NCI-H187 treated with DMSO at 0.1 percent for 48 hours (cell line): Measurements from ENCODE around the gene FREM2.

Source experiments
- DNase-seq: peaks from one replicate; lab custom pipeline; 2025; lab: John Stamatoyannopoulos, UW

The FREM2 gene

GRCh38 chr13:38898481-38898880 is 211.6 kb downstream of the FREM2 start:
- DNase-seq = no peak

- DNase-seq = no peak
Measured at GRCh38 chr13:38899571-38899970, 212.7 kb downstream of the FREM2 start.

GRCh38 chr13:38900188-38900587 is 213.3 kb downstream of the FREM2 start:
- DNase-seq = no peak

GRCh38 chr13:38902551-38902950 is 215.7 kb downstream of the FREM2 start:
- DNase-seq = no peak

GRCh38 chr13:38905081-38905480 is 218.2 kb downstream of the FREM2 start:
- no peak for DNase-seq

- DNase-seq = no peak
Measured at GRCh38 chr13:38905861-38906260, 219.0 kb downstream of the FREM2 start.

DNA sequence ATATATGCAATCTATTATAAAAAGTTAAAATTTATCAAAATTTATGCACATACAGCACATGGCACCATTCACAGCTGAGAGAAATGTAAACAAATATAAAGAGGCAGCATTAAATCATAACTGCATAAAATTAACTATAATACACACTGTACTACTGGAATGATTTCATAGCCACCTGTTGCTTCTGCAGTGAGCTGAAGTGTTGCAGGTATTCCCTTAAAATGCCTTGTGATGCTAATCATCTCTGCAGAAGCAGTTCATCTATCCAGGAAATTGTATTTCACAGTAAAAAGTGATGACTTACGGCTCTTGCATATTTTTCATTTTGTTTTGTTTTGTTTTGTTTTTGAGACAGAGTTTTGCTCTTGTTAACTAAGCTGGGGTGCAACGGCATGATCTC is 221.7 kb downstream of the FREM2 start:
- no peak for DNase-seq

DNA sequence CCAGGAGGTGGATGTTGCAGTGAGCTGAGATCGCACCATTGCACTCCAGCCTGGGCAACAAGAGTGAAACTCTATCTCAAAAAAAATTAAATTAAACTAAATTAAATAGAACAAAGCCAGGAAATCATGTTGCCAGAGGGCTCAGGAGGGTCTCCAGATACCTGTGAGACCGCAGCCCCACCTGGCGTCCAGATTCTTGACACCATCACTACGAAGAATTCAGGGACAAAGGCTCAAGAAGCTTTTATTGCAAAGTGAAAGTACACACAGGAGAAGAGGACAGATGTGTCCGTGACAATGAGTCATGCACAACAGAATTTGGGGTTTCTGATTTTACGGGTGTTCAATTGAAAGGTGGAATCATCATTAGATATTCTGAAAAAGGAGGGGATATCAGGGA is 227.2 kb downstream of the FREM2 start:
- no peak for DNase-seq

- DNase-seq = no peak
Measured at GRCh38 chr13:38921081-38921480, 234.2 kb downstream of the FREM2 start.

DNA sequence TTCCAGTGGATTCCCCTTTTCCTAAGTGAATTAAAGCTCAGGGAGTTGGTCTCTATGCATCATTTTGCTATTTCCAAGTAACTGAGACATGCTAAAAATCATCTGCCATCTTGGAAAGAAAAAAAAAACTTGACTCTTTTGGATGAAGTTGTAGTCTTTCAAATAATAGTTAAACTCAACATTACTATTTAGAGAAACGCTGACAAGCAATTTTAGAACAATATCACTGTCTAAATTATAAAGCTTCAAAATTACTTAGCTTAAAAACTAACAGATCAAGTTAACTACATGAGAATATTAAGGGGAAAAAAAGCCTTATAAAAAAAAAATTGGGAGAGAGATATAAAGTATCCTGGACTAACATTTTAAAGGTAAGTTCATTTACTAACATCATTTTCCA is 235.3 kb downstream of the FREM2 start:
- DNase-seq = no peak

- DNase-seq = no peak
Measured at GRCh38 chr13:38933786-38934185, 246.9 kb downstream of the FREM2 start.
